Endothelial cell of umbilical vein (primary cell): ENCODE measurements around the gene BRD1. TPM values are rescaled to one million over a fixed set of nuclear protein-coding genes. Genes with fewer than 3 reads are reported as not detected.

Experiments
- BruUV-seq: library from RNA; stranded (reverse); fragments of 400-500 nt; replicated peaks from 2 replicates; lab custom pipeline; 2021; lab: Mats Ljungman, UMichigan
- CTCF ChIA-PET: fragments of 300-600, 350-600 bp; sonication (Branson Sonifier 250); formaldehyde crosslinking; loops from one replicate; lab custom pipeline; 2021; ENCODE audit warnings: antibody characterized with exemption, inconsistent platforms; lab: Charles Lee
- POLR2A ChIA-PET: fragments of 300-600, 350-600 bp; sonication (Branson Sonifier 250); formaldehyde crosslinking; loops from one replicate; lab custom pipeline; 2021; ENCODE audit warnings: antibody characterized with exemption, inconsistent platforms; lab: Charles Lee
- DNase-seq: peaks from one replicate; pipeline ENCODE4 v3.0.0-alpha.2; 2011; ENCODE audit warnings: low read depth, low spot score
- FAIRE-seq: peaks from 2 replicates; lab custom pipeline; 2011; peaks lifted over from hg19 to GRCh38; lab: Jason Lieb, UNC
- H2AFZ ChIP-seq: 2 replicates; pipeline ENCODE4 v1.6.0; 2012; ENCODE audit warnings: low read depth, low read length, control low read depth, inconsistent platforms
- H3K27ac ChIP-seq: 2 replicates; pipeline ENCODE4 v1.5.1; 2011; ENCODE audit warnings: low read depth, mild to moderate bottlenecking, control low read depth, low read length, moderate library complexity; ENCODE audit not compliant: insufficient read depth
- H3K27me3 ChIP-seq, 2 experiments: 2 replicates each; pipeline versions ENCODE4 v1.6.0 to v1.6.1; 2011; ENCODE audit warnings: low read length in 2 of 2, mixed read lengths in 1 of 2; ENCODE audit not compliant: control insufficient read depth in 2 of 2, insufficient read depth in 2 of 2
- H3K36me3 ChIP-seq, 2 experiments: 2 replicates in 1 of 2; 3 replicates in 1 of 2; pipeline ENCODE4 v1.5.1; 2011; ENCODE audit warnings: low read length in 2 of 2, mild to moderate bottlenecking in 1 of 2, moderate library complexity in 1 of 2; ENCODE audit not compliant: control insufficient read depth in 2 of 2, insufficient read depth in 2 of 2; ENCODE audit errors: extremely low read depth in 1 of 2
- H3K4me1 ChIP-seq: 3 replicates; pipeline ENCODE4 v1.5.1; 2011; ENCODE audit warnings: mild to moderate bottlenecking, low read length; ENCODE audit not compliant: control insufficient read depth, insufficient read depth; ENCODE audit errors: extremely low read depth
- H3K4me2 ChIP-seq: 2 replicates; pipeline ENCODE4 v1.6.1; 2011; ENCODE audit warnings: low read length, control low read depth, mixed read lengths; ENCODE audit not compliant: insufficient read depth
- H3K4me3 ChIP-seq, 3 experiments: fragments of 200-600 bp in 1 of 3; sonication (generic), shearing (Covaris generic) in 1 of 3; replicated peaks in 1 of 3; 2 replicates each; pipeline ENCODE4 v1.5.1; 2011 to 2016; ENCODE audit warnings: control low read depth in 3 of 3, low read length in 3 of 3, mild to moderate bottlenecking in 2 of 3, inconsistent platforms in 1 of 3, low read depth in 1 of 3, moderate library complexity in 1 of 3; ENCODE audit not compliant: insufficient read depth in 1 of 3
- H3K79me2 ChIP-seq: 2 replicates; pipeline ENCODE4 v1.6.0; 2012; ENCODE audit warnings: low read length, inconsistent platforms; ENCODE audit not compliant: control insufficient read depth, insufficient read depth
- H3K9ac ChIP-seq: replicated peaks from 2 replicates; pipeline ENCODE3; 2011; ENCODE audit warnings: low read length, control low read depth; ENCODE audit not compliant: insufficient read depth; ENCODE audit errors: extremely low read depth
- H3K9me1 ChIP-seq: replicated peaks from 3 replicates; pipeline ENCODE4 v1.6.0; 2011; ENCODE audit warnings: mild to moderate bottlenecking, low read length; ENCODE audit not compliant: control insufficient read depth, insufficient read depth; ENCODE audit errors: extremely low read depth
- H3K9me3 ChIP-seq: replicated peaks from 2 replicates; pipeline ENCODE4 v1.5.1; 2012; ENCODE audit warnings: low read length, inconsistent platforms; ENCODE audit not compliant: control insufficient read depth, insufficient read depth
- H4K20me1 ChIP-seq: replicated peaks from 2 replicates; pipeline ENCODE3; 2011; ENCODE audit warnings: mild to moderate bottlenecking, low read length; ENCODE audit not compliant: control insufficient read depth, insufficient read depth; ENCODE audit errors: extremely low read depth
- EZH2 ChIP-seq: IDR thresholded peaks from 2 replicates; pipeline ENCODE4 v1.6.1; 2012; ENCODE audit warnings: borderline replicate concordance, low read depth, mild to moderate bottlenecking, moderate library complexity, low read length, inconsistent platforms; ENCODE audit not compliant: severe bottlenecking
- FOS ChIP-seq: IDR thresholded peaks from 2 replicates; pipeline ENCODE4 v1.6.1; 2011; ENCODE audit warnings: mild to moderate bottlenecking, low read length, moderate library complexity, borderline replicate concordance; ENCODE audit not compliant: insufficient read depth
- GATA2 ChIP-seq: IDR thresholded peaks from 2 replicates; pipeline ENCODE4 v1.7.0; 2011; ENCODE audit warnings: low read depth, mild to moderate bottlenecking, moderate library complexity, mixed read lengths, low read length; ENCODE audit not compliant: insufficient read length, insufficient read depth
- JUN ChIP-seq: IDR thresholded peaks from 2 replicates; pipeline ENCODE4 v1.6.1; 2011; ENCODE audit warnings: borderline replicate concordance, low read depth; ENCODE audit not compliant: insufficient read length, insufficient read depth
- MYC ChIP-seq: IDR thresholded peaks from one replicate; pipeline ENCODE4 v1.6.1; 2011; ENCODE audit warnings: mild to moderate bottlenecking, low read depth, low read length
- POLR2A ChIP-seq: IDR thresholded peaks from 2 replicates; pipeline ENCODE4 v1.6.1; 2012; ENCODE audit warnings: low read depth, mild to moderate bottlenecking, control low read depth, low read length
- POLR2AphosphoS5 ChIP-seq: IDR thresholded peaks from 2 replicates; pipeline ENCODE4 v1.6.1; 2012; ENCODE audit warnings: low read depth, mild to moderate bottlenecking, control low read depth, low read length, moderate library complexity; ENCODE audit not compliant: insufficient read depth
- dilution Hi-C: fragments of 300-500 bp; cut with MboI; formaldehyde crosslinking; loops from one replicate; pipeline ENCODE4 v1.15.0; 2019; ENCODE audit warnings: low sequenced_read_pairs; ENCODE audit not compliant: extremely low pct_ligation_motif_present
- intact Hi-C: fragments of 100-400 bp; cut with micrococcal nuclease; formaldehyde crosslinking; loops from one replicate; pipeline ENCODE4 v1.10.0; 2022
- polyA plus RNA-seq, 4 experiments: library from polyadenylated mRNA; depleted of rRNA in 3 of 4; stranded (reverse) in 3 of 4; unstranded in 1 of 4; fragments of >200 nt; gene quantifications; 2 replicates each; pipeline versions ENCODE4 v1.2.1 to v1.2.3, GENCODE V29; 2011 to 2012; ENCODE audit warnings: missing spikeins in 1 of 4
- total RNA-seq: library from RNA; stranded (reverse); gene quantifications from 2 replicates; pipeline ENCODE4 v1.2.3, GENCODE V29; 2021
- TF ChIP-seq, protein P1 (sequence below): IDR thresholded peaks from 2 replicates; pipeline ENCODE4 v1.6.1; 2011; ENCODE audit not compliant: insufficient read depth, insufficient read length
- TF ChIP-seq, protein P2 (sequence below), 2 donors: IDR thresholded peaks; 1 replicate in 1 of 2; 2 replicates in 1 of 2; pipeline ENCODE4 v1.5.1; 2011; ENCODE audit warnings: low read length in 2 of 2, mild to moderate bottlenecking in 2 of 2, moderate library complexity in 2 of 2, control low read depth in 1 of 2, inconsistent platforms in 1 of 2, low read depth in 1 of 2; ENCODE audit not compliant: insufficient read depth in 1 of 2; ENCODE audit errors: extremely low read depth in 1 of 2

BRD1 gene
- total and polyA plus RNA-seq, 2 donors (not counting 3 experiments of a cell fraction or from before 2014, with no cell fraction given), result 8.1 to 41.1 TPM

DNA sequence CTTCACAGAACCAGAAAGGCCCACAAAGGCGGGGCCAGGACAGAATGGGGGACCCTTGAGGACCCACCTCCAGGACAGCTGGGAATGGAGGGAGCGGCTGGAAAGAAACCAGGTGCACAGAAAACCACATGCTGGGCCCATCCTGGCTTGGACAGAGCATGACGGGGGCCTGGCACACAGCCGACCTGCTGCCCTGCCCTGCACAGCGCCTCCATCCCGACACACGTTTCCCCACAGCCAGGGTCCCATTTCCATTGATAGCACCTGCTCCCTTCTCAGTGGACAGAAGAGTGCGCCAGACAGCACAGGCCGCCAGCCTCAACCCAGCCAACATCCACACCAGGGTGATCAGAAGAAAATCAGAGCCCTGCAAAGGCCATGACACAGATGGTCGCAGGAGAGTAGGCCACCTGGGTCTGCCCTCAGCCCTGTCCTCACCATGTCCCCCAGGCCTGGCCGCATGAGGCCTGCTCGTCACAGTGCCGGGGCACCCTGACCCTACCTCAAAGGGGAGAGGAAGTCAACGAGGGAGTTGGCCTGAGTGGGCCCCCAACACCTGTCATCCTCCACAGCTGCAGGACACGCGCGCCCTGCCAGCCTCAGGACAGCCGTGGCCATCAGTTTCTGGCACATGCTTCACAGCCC is 28.1 kb downstream of the BRD1 start:
- DNase-seq (no peak), FAIRE-seq (no peak)
- H3K4me1 ChIP-seq, result no peaks in the 10 kb centered on the region
- H3K9ac ChIP-seq, result no peak overlapping the region
- no peaks in the 10 kb centered on the region for H3K27me3 ChIP-seq
- POLR2A ChIA-PET, result no interaction called here
- H3K36me3 ChIP-seq, result peaks cover 20 to 62% of the 10 kb centered on the region in 2 experiments
- dilution Hi-C loops (no loop called here), intact Hi-C loops (no loop called here)
- no peaks in the 10 kb centered on the region for H3K9me3 ChIP-seq
- H3K4me2 ChIP-seq, result no peak overlapping the region
- no peak overlapping the region for H3K4me3 ChIP-seq
- TF ChIP-seq, protein P1, sequence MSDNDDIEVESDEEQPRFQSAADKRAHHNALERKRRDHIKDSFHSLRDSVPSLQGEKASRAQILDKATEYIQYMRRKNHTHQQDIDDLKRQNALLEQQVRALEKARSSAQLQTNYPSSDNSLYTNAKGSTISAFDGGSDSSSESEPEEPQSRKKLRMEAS, result no peak
- TF ChIP-seq GATA2 (no peak), EZH2 (no peak), FOS (no peak), POLR2AphosphoS5 (no peak), MYC (no peak), POLR2A (no peak), JUN (no peak)
- TF ChIP-seq, protein P2, sequence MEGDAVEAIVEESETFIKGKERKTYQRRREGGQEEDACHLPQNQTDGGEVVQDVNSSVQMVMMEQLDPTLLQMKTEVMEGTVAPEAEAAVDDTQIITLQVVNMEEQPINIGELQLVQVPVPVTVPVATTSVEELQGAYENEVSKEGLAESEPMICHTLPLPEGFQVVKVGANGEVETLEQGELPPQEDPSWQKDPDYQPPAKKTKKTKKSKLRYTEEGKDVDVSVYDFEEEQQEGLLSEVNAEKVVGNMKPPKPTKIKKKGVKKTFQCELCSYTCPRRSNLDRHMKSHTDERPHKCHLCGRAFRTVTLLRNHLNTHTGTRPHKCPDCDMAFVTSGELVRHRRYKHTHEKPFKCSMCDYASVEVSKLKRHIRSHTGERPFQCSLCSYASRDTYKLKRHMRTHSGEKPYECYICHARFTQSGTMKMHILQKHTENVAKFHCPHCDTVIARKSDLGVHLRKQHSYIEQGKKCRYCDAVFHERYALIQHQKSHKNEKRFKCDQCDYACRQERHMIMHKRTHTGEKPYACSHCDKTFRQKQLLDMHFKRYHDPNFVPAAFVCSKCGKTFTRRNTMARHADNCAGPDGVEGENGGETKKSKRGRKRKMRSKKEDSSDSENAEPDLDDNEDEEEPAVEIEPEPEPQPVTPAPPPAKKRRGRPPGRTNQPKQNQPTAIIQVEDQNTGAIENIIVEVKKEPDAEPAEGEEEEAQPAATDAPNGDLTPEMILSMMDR (IDR thresholded peaks at IDR 0.05; ENCODE audit: extremely low read depth in 1 of 2, insufficient read depth in 1 of 2, low read depth in 1 of 2, low read length in 2 of 2), result no peak
- no TSS peak for BruUV-seq
- CTCF ChIA-PET, result no interaction called here
- no peaks in the 10 kb centered on the region for H4K20me1 ChIP-seq
- H3K79me2 ChIP-seq, result peaks cover 74% of the 10 kb centered on the region
- H3K27ac ChIP-seq, result no peak overlapping the region
- no peak overlapping the region for H2AFZ ChIP-seq
- no peaks in the 10 kb centered on the region for H3K9me1 ChIP-seq
